ENCODE results near the gene SLMAP. TPM values are rescaled to one million over a fixed set of nuclear protein-coding genes. Genes with fewer than 3 reads are reported as not detected.

SLMAP gene
- total RNA-seq, 6 donors from 2014 or later: 53.4 to 104 (median 68.4) TPM

- no peaks in the 10 kb centered on the region for H3K36me3 ChIP-seq
- no peaks in the 10 kb centered on the region for H3K27me3 ChIP-seq
- TF ChIP-seq EP300 (IDR thresholded peaks at IDR 0.05): no peak
- TF ChIP-seq POLR2A (IDR thresholded peaks at IDR 0.05): no peak
- TF ChIP-seq POLR2AphosphoS5 (IDR thresholded peaks at IDR 0.05): no peak
- TF ChIP-seq CTCF (IDR thresholded peaks at IDR 0.05): no peak
- H3K4me3 ChIP-seq: no peak overlapping the region
- ATAC-seq (ENCODE audit: low FRiP score in 2 of 2): no peak
- DNase-seq: no peak
- no peaks in the 10 kb centered on the region for H3K9me3 ChIP-seq
- H3K4me1 ChIP-seq: peaks cover 2 to 15% (median 8%) of the 10 kb centered on the region in 4 donors
- 96 to 98% methylated on average over 3 of the region's 3 CpGs for WGBS, 2 donors
- no peak overlapping the region for H3K27ac ChIP-seq
These were observed 12.5 kb downstream of the SLMAP start for GRCh38 chr3:57768595-57768994.

GRCh38 chr3:57770009-57770827, 14.1 kb downstream of the SLMAP start:
- Histone ChIP-seq H3K27ac (no peak overlapping the region), H3K4me1 (peaks cover 0 to 7% (median 4%) of the 10 kb centered on the region in 4 donors), H3K36me3 (no peaks in the 10 kb centered on the region), H3K27me3 (no peaks in the 10 kb centered on the region), H3K4me3 (no peak overlapping the region), H3K9me3 (no peaks in the 10 kb centered on the region)
- no peak for DNase-seq
- ATAC-seq (ENCODE audit: low FRiP score in 2 of 2): no peak
- 80 to 82% methylated on average over 4 of the region's 4 CpGs for WGBS, 2 donors
- TF ChIP-seq EP300 (IDR thresholded peaks at IDR 0.05) (no peak), POLR2A (IDR thresholded peaks at IDR 0.05) (no peak), CTCF (IDR thresholded peaks at IDR 0.05) (no peak)

GRCh38 chr3:57772251-57772650, 16.1 kb downstream of the SLMAP start:
- Histone ChIP-seq H3K9me3 (no peaks in the 10 kb centered on the region), H3K4me3 (no peak overlapping the region), H3K27me3 (no peaks in the 10 kb centered on the region), H3K27ac (no peak overlapping the region), H3K36me3 (no peaks in the 10 kb centered on the region), H3K4me1 (peaks cover 0 to 5% (median 2%) of the 10 kb centered on the region in 4 donors)
- TF ChIP-seq EP300 (IDR thresholded peaks at IDR 0.05) (no peak), CTCF (IDR thresholded peaks at IDR 0.05) (no peak), POLR2A (IDR thresholded peaks at IDR 0.05) (no peak), POLR2AphosphoS5 (IDR thresholded peaks at IDR 0.05) (no peak)
- DNase-seq: no peak
- ATAC-seq (ENCODE audit: low FRiP score in 2 of 2): no peak
- WGBS, 2 donors: 88 to 94% methylated on average over 4 of the region's 4 CpGs

GRCh38 chr3:57777774-57778173, 21.7 kb downstream of the SLMAP start:
- no peaks in the 10 kb centered on the region for H3K27me3 ChIP-seq
- WGBS, 2 donors: 63 to 65% methylated on average over 3 of the region's 3 CpGs
- H3K27ac ChIP-seq: no peak overlapping the region
- no peak overlapping the region for H3K4me3 ChIP-seq
- TF ChIP-seq POLR2A (IDR thresholded peaks at IDR 0.05) (no peak), CTCF (IDR thresholded peaks at IDR 0.05) (no peak), POLR2AphosphoS5 (IDR thresholded peaks at IDR 0.05) (no peak), EP300 (IDR thresholded peaks at IDR 0.05) (no peak)
- peaks cover 0 to 6% (median 3%) of the 10 kb centered on the region in 4 donors for H3K4me1 ChIP-seq
- no peaks in the 10 kb centered on the region for H3K36me3 ChIP-seq
- no peak for ATAC-seq (ENCODE audit: low FRiP score in 2 of 2)
- DNase-seq: no peak
- H3K9me3 ChIP-seq: no peaks in the 10 kb centered on the region

GRCh38 chr3:57778494-57778893, 22.4 kb downstream of the SLMAP start:
- TF ChIP-seq POLR2A (IDR thresholded peaks at IDR 0.05) (no peak), CTCF (IDR thresholded peaks at IDR 0.05) (no peak), EP300 (IDR thresholded peaks at IDR 0.05) (no peak), POLR2AphosphoS5 (IDR thresholded peaks at IDR 0.05) (no peak)
- WGBS, 2 donors: 50 to 79% methylated on average over 1 of the region's 1 CpG
- no peaks in the 10 kb centered on the region for H3K27me3 ChIP-seq
- H3K4me1 ChIP-seq: peaks cover 6 to 13% (median 10%) of the 10 kb centered on the region in 4 donors
- H3K36me3 ChIP-seq: no peaks in the 10 kb centered on the region
- H3K9me3 ChIP-seq: no peaks in the 10 kb centered on the region
- H3K4me3 ChIP-seq: no peak overlapping the region
- no peak overlapping the region for H3K27ac ChIP-seq
- DNase-seq (peak in 1 of 2 donors; percentile 50), ATAC-seq (ENCODE audit: low FRiP score in 2 of 2) (no peak)

Data from upper lobe of left lung (tissue), 6 donors.